HepG2 (cell line): Measurements from ENCODE around the gene TRAPPC12. TPM values are rescaled to one million over a fixed set of nuclear protein-coding genes. Genes with fewer than 3 reads are reported as not detected.

Source experiments
- ATAD3A ChIP-seq: sonication (generic); formaldehyde crosslinking; IDR thresholded peaks from 2 replicates; pipeline ENCODE4 v1.4.0; 2020; ENCODE audit warnings: missing genetic modification reagents
- CBX2 ChIP-seq, 2 experiments: fragments of 200-600 bp in 1 of 2; sonication (generic); formaldehyde crosslinking in 1 of 2; IDR thresholded peaks; 2 replicates each; pipeline versions ENCODE4 v1.7.0 to v1.8.1; 2018 to 2022; ENCODE audit warnings: low read depth in 2 of 2, low read length in 1 of 2, mild to moderate bottlenecking in 1 of 2, missing genetic modification reagents in 1 of 2
- HNF4G ChIP-seq, 2 experiments: sonication (generic) in 1 of 2; formaldehyde crosslinking in 1 of 2; IDR thresholded peaks; 2 replicates each; pipeline versions ENCODE4 v1.4.0 to v1.6.1; 2011 to 2020; ENCODE audit warnings: borderline replicate concordance in 2 of 2, low read depth in 2 of 2, mild to moderate bottlenecking in 2 of 2, low read length in 1 of 2, missing genetic modification reagents in 1 of 2, moderate library complexity in 1 of 2
- KDM2A ChIP-seq: sonication (generic); formaldehyde crosslinking; IDR thresholded peaks from 2 replicates; pipeline ENCODE4 v1.4.0; 2020; ENCODE audit warnings: low read depth, missing genetic modification reagents, borderline replicate concordance
- PAX8 ChIP-seq: sonication (generic); formaldehyde crosslinking; IDR thresholded peaks from 2 replicates; pipeline ENCODE4 v1.8.0; 2022; ENCODE audit warnings: mild to moderate bottlenecking, missing genetic modification reagents, borderline replicate concordance
- PHF20 ChIP-seq: sonication (generic); formaldehyde crosslinking; IDR thresholded peaks from 2 replicates; pipeline ENCODE4 v1.5.0; 2020; ENCODE audit warnings: mild to moderate bottlenecking, missing genetic modification reagents
- POLR2A ChIP-seq, 2 experiments: IDR thresholded peaks; 2 replicates each; pipeline ENCODE4 v1.6.1; 2011; ENCODE audit warnings: low read depth in 2 of 2, low read length in 2 of 2, mild to moderate bottlenecking in 1 of 2, moderate library complexity in 1 of 2; ENCODE audit not compliant: insufficient read depth in 1 of 2
- PPARG ChIP-seq: conservative IDR thresholded peaks from 2 replicates; pipeline ENCODE4 v1.6.1; 2016; ENCODE audit warnings: missing biosample characterization, missing genetic modification reagents
- SAP130 ChIP-seq: IDR thresholded peaks from 2 replicates; pipeline ENCODE4 v1.6.1; 2016; ENCODE audit warnings: low read depth
- SPEN ChIP-seq: sonication (generic); formaldehyde crosslinking; IDR thresholded peaks from 2 replicates; pipeline ENCODE4 v1.5.1; 2020; ENCODE audit warnings: low read depth, mild to moderate bottlenecking, missing genetic modification reagents
- ZNF225 ChIP-seq: sonication (generic); formaldehyde crosslinking; IDR thresholded peaks from 2 replicates; pipeline ENCODE4 v1.4.0; 2020; ENCODE audit warnings: mild to moderate bottlenecking, missing genetic modification reagents
- ZNF256 ChIP-seq: sonication (generic); formaldehyde crosslinking; conservative IDR thresholded peaks from 2 replicates; pipeline ENCODE4 v1.4.0; 2020; ENCODE audit warnings: missing genetic modification reagents
- ZNF292 ChIP-seq: sonication (generic); formaldehyde crosslinking; IDR thresholded peaks from 2 replicates; pipeline ENCODE4 v1.8.1; 2022; ENCODE audit warnings: mild to moderate bottlenecking, low read depth, missing genetic modification reagents, borderline replicate concordance
- ZNF33B ChIP-seq: sonication (generic); formaldehyde crosslinking; IDR thresholded peaks from 2 replicates; pipeline ENCODE4 v1.5.1; 2020; ENCODE audit warnings: mild to moderate bottlenecking, missing genetic modification reagents
- ZNF629 ChIP-seq: sonication (generic); formaldehyde crosslinking; conservative IDR thresholded peaks from 2 replicates; pipeline ENCODE4 v1.5.0; 2020; ENCODE audit warnings: missing genetic modification reagents
- ZSCAN9 ChIP-seq: IDR thresholded peaks from 2 replicates; pipeline ENCODE4 v1.6.1; 2016; ENCODE audit warnings: borderline replicate concordance
- polyA plus RNA-seq, 8 experiments: library from polyadenylated mRNA; depleted of rRNA in 3 of 8; stranded (reverse) in 7 of 8; unstranded in 1 of 8; fragments of >200 nt; fragmentation: Illumina TruSeq in 4 of 8; extraction: Trizol in 4 of 8; gene quantifications; 2 replicates each; pipeline versions ENCODE4 v1.2.1 to v1.2.3, GENCODE V29; 2011 to 2016; ENCODE audit warnings: low read depth in 4 of 8, missing spikeins in 1 of 8, mixed read lengths in 1 of 8; ENCODE audit not compliant: insufficient read depth in 1 of 8
- total RNA-seq, 5 experiments: library from RNA; depleted of rRNA; stranded (reverse); fragments of >200 nt; fragmentation: Illumina TruSeq; extraction: Trizol; gene quantifications; 2 replicates each; pipeline ENCODE4 v1.2.3, GENCODE V29; 2016; ENCODE audit warnings: low read depth in 1 of 5
- TF ChIP-seq, protein P1 (sequence below): sonication (generic); formaldehyde crosslinking; conservative IDR thresholded peaks from 2 replicates; pipeline ENCODE4 v1.4.0; 2020; ENCODE audit warnings: mild to moderate bottlenecking, missing genetic modification reagents, moderate library complexity
- TF ChIP-seq, protein P2 (sequence below): sonication (generic); formaldehyde crosslinking; IDR thresholded peaks from 2 replicates; pipeline ENCODE4 v1.4.0; 2020; ENCODE audit warnings: mild to moderate bottlenecking, missing genetic modification reagents
- TF ChIP-seq, protein P3 (sequence below): sonication (generic); formaldehyde crosslinking; IDR thresholded peaks from 2 replicates; pipeline ENCODE4 v1.5.1; 2020; ENCODE audit warnings: missing genetic modification reagents, mild to moderate bottlenecking, borderline replicate concordance

The TRAPPC12 gene
- total and polyA plus RNA-seq, 2 of the 13 experiments (the other 11 are each of a cell fraction or from before 2014, with no cell fraction given): 46.4 to 97.7 TPM

DNA sequence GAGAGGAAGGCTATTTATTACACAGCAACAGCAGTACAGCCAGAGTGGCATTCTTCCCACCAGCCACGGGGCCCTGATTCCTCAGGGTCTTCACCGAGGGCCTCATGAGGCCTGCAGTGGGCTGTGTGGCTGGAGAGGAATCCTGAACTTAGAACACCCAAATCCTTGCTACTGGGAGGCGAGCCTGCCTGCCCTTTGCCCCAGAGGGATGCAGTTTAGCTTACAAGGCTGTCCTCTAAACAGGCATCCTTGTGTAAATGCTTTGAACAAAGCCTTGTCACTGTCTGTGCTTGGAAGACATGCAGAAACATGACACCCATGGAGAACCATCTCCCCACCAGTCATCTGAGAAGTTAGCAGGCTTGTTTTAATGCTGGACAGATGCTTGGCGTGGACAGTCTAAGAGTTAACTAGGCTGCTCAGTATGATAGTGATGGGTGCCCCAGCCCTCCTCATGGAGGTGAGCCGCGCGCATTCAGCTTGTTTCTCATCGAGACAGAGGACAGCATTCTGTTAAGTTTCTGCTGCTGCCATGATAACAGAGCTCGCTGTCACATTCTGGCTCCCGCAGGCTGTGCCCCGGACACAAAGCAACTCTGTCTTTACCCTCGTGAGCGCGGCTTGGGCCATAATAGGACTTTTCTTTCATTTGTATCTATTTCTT is 97.0 kb downstream of the TRAPPC12 start (continued):
- TF ChIP-seq KDM2A (no peak), ZSCAN9 (no peak), ZNF33B (no peak), CBX2 (IDR thresholded peaks at IDR 0.05; ENCODE audit: low read depth, low read length) (no peak), CBX2 (CRISPR knock-in tag; IDR thresholded peaks at IDR 0.05; ENCODE audit: low read depth) (no peak), PHF20 (CRISPR knock-in tag) (no peak), ZNF225 (no peak), SAP130 (CRISPR knock-in tag) (peak; percentile 33; the same call in 1 of the 2 replicates), PAX8 (CRISPR knock-in tag) (no peak), ZNF629 (CRISPR knock-in tag) (no peak), ZNF256 (no peak), ZNF292 (CRISPR knock-in tag) (peak; percentile 17; the same call in 1 of the 2 replicates), POLR2A (IDR thresholded peaks at IDR 0.05; ENCODE audit: insufficient read depth in 1 of 2, low read depth in 2 of 2, low read length in 2 of 2) (0 out of 4 replicates have a peak, but pooled peaks of 1 of the 2 experiments have one; percentile 18), ATAD3A (CRISPR knock-in tag) (no peak), PPARG (CRISPR knock-in tag) (peak; percentile 93), HNF4G (IDR thresholded peaks at IDR 0.05; ENCODE audit: borderline replicate concordance, low read depth, low read length) (peak; percentile 10; the same call in 1 of the 2 replicates), HNF4G (CRISPR knock-in tag; IDR thresholded peaks at IDR 0.05; ENCODE audit: borderline replicate concordance, low read depth) (no peak), SPEN (CRISPR knock-in tag) (no peak)
- TF ChIP-seq, protein P1, sequence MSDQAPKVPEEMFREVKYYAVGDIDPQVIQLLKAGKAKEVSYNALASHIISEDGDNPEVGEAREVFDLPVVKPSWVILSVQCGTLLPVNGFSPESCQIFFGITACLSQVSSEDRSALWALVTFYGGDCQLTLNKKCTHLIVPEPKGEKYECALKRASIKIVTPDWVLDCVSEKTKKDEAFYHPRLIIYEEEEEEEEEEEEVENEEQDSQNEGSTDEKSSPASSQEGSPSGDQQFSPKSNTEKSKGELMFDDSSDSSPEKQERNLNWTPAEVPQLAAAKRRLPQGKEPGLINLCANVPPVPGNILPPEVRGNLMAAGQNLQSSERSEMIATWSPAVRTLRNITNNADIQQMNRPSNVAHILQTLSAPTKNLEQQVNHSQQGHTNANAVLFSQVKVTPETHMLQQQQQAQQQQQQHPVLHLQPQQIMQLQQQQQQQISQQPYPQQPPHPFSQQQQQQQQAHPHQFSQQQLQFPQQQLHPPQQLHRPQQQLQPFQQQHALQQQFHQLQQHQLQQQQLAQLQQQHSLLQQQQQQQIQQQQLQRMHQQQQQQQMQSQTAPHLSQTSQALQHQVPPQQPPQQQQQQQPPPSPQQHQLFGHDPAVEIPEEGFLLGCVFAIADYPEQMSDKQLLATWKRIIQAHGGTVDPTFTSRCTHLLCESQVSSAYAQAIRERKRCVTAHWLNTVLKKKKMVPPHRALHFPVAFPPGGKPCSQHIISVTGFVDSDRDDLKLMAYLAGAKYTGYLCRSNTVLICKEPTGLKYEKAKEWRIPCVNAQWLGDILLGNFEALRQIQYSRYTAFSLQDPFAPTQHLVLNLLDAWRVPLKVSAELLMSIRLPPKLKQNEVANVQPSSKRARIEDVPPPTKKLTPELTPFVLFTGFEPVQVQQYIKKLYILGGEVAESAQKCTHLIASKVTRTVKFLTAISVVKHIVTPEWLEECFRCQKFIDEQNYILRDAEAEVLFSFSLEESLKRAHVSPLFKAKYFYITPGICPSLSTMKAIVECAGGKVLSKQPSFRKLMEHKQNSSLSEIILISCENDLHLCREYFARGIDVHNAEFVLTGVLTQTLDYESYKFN (CRISPR knock-in tag): peak; percentile 55
- TF ChIP-seq, protein P2, sequence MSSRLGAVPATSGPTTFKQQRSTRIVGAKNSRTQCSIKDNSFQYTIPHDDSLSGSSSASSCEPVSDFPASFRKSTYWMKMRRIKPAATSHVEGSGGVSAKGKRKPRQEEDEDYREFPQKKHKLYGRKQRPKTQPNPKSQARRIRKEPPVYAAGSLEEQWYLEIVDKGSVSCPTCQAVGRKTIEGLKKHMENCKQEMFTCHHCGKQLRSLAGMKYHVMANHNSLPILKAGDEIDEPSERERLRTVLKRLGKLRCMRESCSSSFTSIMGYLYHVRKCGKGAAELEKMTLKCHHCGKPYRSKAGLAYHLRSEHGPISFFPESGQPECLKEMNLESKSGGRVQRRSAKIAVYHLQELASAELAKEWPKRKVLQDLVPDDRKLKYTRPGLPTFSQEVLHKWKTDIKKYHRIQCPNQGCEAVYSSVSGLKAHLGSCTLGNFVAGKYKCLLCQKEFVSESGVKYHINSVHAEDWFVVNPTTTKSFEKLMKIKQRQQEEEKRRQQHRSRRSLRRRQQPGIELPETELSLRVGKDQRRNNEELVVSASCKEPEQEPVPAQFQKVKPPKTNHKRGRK (CRISPR knock-in tag): 0 out of 2 replicates have a peak, but pooled peaks have one; percentile 18
- TF ChIP-seq, protein P3, sequence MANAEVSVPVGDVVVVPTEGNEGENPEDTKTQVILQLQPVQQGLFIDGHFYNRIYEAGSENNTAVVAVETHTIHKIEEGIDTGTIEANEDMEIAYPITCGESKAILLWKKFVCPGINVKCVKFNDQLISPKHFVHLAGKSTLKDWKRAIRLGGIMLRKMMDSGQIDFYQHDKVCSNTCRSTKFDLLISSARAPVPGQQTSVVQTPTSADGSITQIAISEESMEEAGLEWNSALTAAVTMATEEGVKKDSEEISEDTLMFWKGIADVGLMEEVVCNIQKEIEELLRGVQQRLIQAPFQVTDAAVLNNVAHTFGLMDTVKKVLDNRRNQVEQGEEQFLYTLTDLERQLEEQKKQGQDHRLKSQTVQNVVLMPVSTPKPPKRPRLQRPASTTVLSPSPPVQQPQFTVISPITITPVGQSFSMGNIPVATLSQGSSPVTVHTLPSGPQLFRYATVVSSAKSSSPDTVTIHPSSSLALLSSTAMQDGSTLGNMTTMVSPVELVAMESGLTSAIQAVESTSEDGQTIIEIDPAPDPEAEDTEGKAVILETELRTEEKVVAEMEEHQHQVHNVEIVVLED (CRISPR knock-in tag): no peak
